ENCODE results near the gene CASK.

- no peak for TF ChIP-seq TARDBP (IDR thresholded peaks at IDR 0.05)
- TF ChIP-seq FOXK2 (IDR thresholded peaks at IDR 0.05), result no peak
Measured at GRCh38 chrX:41909068-41909467, 14.3 kb downstream of the CASK start.
